ENCODE data around the gene LIG1.

Gene LIG1

DNA sequence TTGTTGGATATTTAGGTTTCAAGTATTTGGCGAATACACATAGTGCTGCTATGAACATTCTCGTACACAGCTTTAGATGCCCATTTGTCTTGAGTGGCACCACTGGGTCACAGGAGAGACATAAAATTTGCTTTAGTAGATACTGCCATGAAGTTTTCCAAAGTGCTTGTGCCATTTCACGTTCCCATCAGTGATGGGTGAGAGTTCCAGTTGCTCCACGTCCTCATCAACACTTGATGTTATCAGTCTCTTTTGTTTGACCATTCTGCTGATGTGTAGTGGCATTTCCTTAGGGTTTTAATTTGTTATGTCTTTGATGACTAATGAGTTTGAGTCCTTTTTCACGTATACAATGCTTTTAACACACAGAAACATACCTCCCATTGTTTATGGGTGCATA is 11.4 kb upstream of the LIG1 start:
- no peak for DNase-seq

GRCh38 chr19:48176226-48176625 is 6.1 kb upstream of the LIG1 start:
- no peak for DNase-seq

GRCh38 chr19:48175578-48175977 is 5.4 kb upstream of the LIG1 start:
- no peak for DNase-seq

GRCh38 chr19:48174445-48175030 is 4.4 kb upstream of the LIG1 start:
- no peak for DNase-seq

DNA sequence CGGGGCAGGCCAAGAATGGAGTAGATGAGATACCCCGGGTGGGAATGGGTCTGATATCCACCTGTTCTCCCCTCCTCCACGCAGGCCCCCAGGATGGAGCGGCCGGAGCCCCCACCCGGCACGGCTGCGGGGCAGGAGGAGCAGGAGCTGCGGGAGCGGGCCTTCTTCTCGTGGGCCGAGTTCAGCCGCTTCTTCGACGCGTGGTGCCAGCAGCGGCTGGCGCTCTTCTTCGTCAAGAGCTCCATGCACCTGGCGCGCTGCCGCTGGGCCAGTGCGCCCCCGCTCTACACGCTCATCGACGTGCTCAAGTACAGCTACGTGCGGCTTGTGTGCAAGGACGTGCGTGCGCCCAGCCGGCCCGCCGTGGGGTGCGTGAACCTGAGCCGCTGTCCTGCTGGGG is 1.6 kb upstream of the LIG1 start:
- no peak for DNase-seq

- DNase-seq, result no peak
Observed at GRCh38 chr19:48170817-48171347, 738 bp upstream of the LIG1 start.

DNA sequence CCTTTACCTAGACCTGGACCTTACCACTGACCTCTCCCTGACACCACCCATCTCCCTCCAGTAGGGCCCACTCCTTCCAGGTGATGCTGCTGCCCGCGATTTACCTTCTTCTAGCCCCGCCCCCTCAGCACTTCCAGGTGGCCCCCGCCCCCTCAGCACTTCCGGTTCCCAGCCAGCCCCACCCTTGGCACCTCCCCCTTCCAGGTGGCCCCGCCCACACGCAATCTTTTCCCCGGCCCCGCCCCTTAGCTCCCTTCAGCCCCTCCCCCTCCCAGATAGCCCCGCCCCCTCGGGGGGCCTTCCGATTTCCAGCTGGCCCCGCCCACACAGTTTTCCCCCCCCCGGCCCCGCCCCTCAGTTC is 586 bp downstream of the LIG1 start:
- DNase-seq, result peak; percentile 83

GRCh38 chr19:48168689-48169088 is 1.5 kb downstream of the LIG1 start:
- no peak for DNase-seq

DNA sequence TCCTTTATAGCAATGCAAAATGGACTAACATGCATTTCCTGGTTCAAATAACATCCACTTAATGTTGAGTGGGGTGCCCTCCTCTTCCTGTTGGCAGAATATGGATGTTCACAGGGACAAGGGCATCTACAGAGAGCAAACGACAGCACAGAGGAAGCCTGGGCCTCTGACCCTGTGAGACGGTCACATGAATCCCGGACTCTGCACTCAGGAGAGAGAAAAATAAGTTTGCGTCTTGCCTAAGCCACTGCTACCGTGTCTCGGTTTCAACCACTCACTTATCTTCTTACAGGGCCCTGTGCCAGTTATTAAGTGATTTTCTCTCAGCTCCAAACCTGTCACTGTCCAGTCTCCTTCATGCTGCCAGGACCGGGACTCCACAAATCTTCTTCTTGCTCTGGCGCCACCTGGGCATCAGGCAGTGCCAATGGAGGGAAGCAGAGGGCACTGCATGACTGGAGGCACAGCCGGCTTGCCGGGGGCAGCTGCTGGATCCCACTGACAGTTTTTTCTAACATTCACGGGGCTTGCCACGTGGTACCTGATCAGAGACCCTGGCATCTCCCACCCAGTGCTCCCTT is 11.8 kb downstream of the LIG1 start:
- DNase-seq, result no peak

DNA sequence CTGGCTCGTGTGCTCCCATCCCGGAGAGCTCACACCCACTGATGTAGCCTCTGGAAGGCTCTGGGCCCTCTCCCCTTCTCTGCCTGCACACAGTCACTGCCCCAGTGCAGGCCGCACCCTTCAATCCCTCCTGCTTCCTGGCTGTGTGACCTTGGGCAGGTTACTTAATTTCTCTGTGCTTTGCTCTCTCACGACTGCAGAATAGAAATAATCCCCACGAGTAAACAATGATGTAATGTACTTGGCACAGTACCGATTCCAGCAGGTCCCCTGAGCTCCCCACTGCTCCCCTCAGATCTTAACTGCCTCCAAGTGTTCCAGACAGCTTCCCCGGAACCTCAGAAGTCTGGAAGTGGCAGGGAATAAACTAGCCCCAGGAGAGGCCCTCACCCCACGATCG is 16.1 kb downstream of the LIG1 start:
- no peak for DNase-seq

GRCh38 chr19:48152551-48152950 is 17.6 kb downstream of the LIG1 start:
- DNase-seq, result peak; percentile 53

DNA sequence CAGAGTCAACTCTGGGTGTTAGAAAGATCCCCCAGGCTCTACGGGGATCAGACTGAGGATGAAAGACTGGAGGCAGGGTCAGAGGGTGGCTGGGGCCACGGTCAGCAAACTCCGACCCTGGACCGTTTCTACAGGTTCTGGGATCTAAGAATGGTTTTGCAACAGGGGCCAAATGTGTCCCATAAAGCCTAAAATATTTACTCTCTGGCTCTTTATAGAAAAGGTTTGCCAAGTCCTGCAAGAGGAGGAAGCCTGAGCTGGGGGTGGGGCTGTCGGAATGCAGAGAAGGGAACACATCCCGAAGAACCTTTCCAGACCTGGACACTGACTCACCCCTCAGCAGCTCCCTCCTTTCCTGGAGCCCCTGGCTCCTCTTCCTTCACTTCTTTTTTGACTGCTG is 20.7 kb downstream of the LIG1 start:
- DNase-seq, result no peak

DNA sequence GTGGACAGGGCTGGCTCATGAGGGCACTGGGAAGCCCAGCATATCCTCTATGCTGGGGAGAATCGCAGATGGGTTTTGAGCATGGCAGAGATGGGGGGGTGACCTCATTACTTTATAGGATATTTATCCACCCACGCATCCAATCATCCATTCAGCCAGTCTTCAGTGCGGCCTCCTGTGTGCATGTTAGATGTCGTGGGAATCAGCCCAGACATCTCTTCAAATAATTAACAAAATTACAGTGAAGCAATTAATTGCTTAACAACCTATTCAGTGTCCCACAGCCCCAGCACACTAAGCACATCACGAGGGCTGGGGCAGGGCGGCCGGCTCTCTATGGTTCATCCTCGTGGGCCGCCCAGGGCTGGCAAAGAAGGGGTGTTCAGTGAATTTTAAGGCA is 21.6 kb downstream of the LIG1 start:
- DNase-seq, result no peak

- no peak for DNase-seq
Observed at GRCh38 chr19:48147597-48148175, 22.5 kb downstream of the LIG1 start.

GRCh38 chr19:48139053-48139452 is 31.1 kb downstream of the LIG1 start:
- no peak for DNase-seq

- DNase-seq, result no peak
Observed at GRCh38 chr19:48137411-48137810, 32.7 kb downstream of the LIG1 start.

DNA sequence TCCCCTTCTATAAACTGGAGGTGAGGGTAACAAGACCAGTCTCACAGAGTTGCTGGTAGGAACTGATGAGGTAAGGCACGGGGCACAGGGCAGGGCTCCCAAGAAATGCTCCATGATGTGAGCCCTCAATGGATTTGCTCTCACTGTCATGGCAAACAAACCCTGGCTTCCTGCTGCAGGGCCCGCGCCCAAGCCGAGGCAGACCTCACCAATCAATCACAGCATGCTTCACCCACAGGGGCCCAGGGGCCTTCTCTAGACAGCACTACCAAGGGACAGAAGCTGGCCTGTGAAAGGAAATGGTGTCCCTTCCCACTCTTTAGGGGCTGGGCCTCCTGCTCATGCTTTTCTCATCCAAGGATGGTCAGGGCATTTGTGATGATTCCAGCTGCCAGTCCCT is 33.6 kb downstream of the LIG1 start:
- DNase-seq, result no peak

DNA sequence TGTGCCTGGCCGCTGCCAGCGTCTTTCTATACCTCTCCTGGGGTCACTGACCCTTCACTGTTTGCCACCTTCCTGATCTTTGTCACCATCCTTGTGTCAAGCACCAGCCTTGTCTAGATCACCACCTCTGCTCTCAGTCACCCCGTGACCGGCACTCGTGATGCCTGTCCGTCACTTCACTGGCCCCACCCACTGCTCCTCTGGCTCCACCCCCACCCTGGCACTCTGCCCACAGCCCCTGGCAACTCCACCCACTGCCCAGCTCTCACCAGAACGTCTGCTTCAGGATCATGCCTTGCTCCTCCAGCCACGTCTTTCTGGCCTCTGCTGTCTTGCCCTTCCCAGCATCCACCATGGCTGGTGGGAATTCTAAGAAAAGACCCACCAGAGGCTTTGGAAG is 34.7 kb downstream of the LIG1 start:
- DNase-seq, result no peak

- DNase-seq, result no peak
Observed at GRCh38 chr19:48133094-48133493, 37.0 kb downstream of the LIG1 start.

DNA sequence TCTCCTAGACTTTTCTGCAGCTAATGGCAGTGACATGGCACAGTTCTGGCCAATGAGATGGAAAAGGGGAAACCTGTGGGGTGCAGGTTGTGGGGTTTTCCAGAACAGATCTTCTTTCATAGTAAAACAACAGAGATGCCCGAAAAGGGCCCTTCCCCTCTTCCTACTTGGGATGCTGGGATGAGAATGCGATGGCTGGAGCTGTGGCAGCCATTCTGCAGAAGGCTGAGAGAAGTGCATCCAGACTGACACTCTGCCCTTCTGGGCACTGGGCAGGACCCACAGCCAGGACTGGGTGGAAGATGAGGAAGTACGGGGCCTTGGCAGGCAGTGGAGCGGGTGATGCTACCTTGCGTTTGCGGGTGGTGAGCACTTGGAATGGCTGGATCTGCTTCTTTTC is 42.6 kb downstream of the LIG1 start:
- no peak for DNase-seq

DNA sequence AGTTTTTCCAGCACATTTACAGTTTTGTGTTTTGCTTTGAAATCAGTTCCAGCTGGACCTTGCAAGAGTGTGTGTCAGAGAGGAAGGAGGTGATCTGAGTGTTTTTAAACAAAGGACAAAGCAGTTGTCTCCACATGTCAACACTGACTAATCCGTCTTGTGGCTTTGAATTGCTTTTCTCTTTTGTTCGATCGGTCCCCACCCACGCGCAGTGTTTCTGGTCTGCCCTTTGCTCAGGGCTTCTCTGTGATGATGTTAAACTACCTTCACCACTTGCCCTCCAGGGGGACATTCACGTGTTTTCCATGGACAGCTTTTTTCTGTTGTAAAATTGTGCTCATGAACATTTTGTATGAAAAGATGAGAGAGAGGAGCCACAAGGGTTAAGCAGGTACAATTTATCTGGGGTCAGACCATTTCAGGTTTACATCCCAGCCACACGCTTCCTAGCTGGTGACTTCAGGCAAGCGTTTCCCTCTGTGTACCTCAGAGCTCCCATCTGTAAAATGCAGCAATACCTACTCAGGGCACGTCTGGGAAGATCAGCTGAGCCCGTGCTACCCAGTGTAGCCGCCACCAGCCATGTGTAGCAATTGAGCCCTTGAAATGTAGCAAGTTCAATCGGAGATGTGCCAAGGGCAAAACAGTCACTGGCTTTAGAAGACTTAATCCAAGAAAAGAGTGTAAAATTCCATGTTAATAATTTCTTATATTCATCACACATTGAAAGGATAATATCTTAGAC is 46.1 kb downstream of the LIG1 start:
- no peak for DNase-seq

DNA sequence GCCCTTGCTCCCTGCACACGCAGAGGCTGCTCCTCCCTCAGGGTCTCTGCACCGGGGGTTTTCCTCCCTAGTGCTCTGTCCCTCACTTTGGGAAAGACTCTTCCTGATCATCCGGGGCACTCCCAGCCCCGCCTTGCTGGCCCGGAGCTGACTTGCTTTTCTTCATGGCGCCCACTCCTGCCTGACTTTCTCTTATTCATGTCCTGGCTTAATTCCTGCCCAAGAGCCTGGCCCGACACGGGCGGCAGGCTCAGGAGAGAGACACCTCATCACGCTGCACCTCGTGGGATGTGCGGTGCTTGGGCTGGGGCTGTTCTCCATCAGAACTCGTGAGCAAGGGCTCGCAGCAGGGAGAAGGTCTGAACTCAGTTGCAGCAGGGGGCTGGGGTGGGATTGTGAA is 47.7 kb downstream of the LIG1 start:
- no peak for DNase-seq

GRCh38 chr19:48121909-48122371 is 48.2 kb downstream of the LIG1 start:
- DNase-seq, result no peak

GRCh38 chr19:48121066-48121465 is 49.1 kb downstream of the LIG1 start:
- DNase-seq, result no peak

All from activated effector memory CD4-positive, alpha-beta T cell treated with Interleukin-2 at 50 U/mL for 16 hours (primary cell).